Endothelial cell of umbilical vein (primary cell): ENCODE measurements around the gene CELA2B. TPM values are rescaled to one million over a fixed set of nuclear protein-coding genes. Genes with fewer than 3 reads are reported as not detected.

Experiments used
- BruUV-seq: library from RNA; stranded (reverse); fragments of 400-500 nt; replicated peaks from 2 replicates; lab custom pipeline; 2021; lab: Mats Ljungman, UMichigan
- CTCF ChIA-PET: fragments of 300-600, 350-600 bp; sonication (Branson Sonifier 250); formaldehyde crosslinking; loops from one replicate; lab custom pipeline; 2021; ENCODE audit warnings: antibody characterized with exemption, inconsistent platforms; lab: Charles Lee
- POLR2A ChIA-PET: fragments of 300-600, 350-600 bp; sonication (Branson Sonifier 250); formaldehyde crosslinking; loops from one replicate; lab custom pipeline; 2021; ENCODE audit warnings: antibody characterized with exemption, inconsistent platforms; lab: Charles Lee
- DNase-seq: peaks from one replicate; pipeline ENCODE4 v3.0.0-alpha.2; 2011; ENCODE audit warnings: low read depth, low spot score
- FAIRE-seq: peaks from 2 replicates; lab custom pipeline; 2011; peaks lifted over from hg19 to GRCh38; lab: Jason Lieb, UNC
- H2AFZ ChIP-seq: 2 replicates; pipeline ENCODE4 v1.6.0; 2012; ENCODE audit warnings: low read depth, low read length, control low read depth, inconsistent platforms
- H3K27ac ChIP-seq: 2 replicates; pipeline ENCODE4 v1.5.1; 2011; ENCODE audit warnings: low read depth, mild to moderate bottlenecking, control low read depth, low read length, moderate library complexity; ENCODE audit not compliant: insufficient read depth
- H3K27me3 ChIP-seq, 2 experiments: 2 replicates each; pipeline versions ENCODE4 v1.6.0 to v1.6.1; 2011; ENCODE audit warnings: low read length in 2 of 2, mixed read lengths in 1 of 2; ENCODE audit not compliant: control insufficient read depth in 2 of 2, insufficient read depth in 2 of 2
- H3K36me3 ChIP-seq, 2 experiments: 2 replicates in 1 of 2; 3 replicates in 1 of 2; pipeline ENCODE4 v1.5.1; 2011; ENCODE audit warnings: low read length in 2 of 2, mild to moderate bottlenecking in 1 of 2, moderate library complexity in 1 of 2; ENCODE audit not compliant: control insufficient read depth in 2 of 2, insufficient read depth in 2 of 2; ENCODE audit errors: extremely low read depth in 1 of 2
- H3K4me1 ChIP-seq: 3 replicates; pipeline ENCODE4 v1.5.1; 2011; ENCODE audit warnings: mild to moderate bottlenecking, low read length; ENCODE audit not compliant: control insufficient read depth, insufficient read depth; ENCODE audit errors: extremely low read depth
- H3K4me2 ChIP-seq: 2 replicates; pipeline ENCODE4 v1.6.1; 2011; ENCODE audit warnings: low read length, control low read depth, mixed read lengths; ENCODE audit not compliant: insufficient read depth
- H3K4me3 ChIP-seq, 3 experiments: fragments of 200-600 bp in 1 of 3; sonication (generic), shearing (Covaris generic) in 1 of 3; replicated peaks in 1 of 3; 2 replicates each; pipeline ENCODE4 v1.5.1; 2011 to 2016; ENCODE audit warnings: control low read depth in 3 of 3, low read length in 3 of 3, mild to moderate bottlenecking in 2 of 3, inconsistent platforms in 1 of 3, low read depth in 1 of 3, moderate library complexity in 1 of 3; ENCODE audit not compliant: insufficient read depth in 1 of 3
- H3K79me2 ChIP-seq: 2 replicates; pipeline ENCODE4 v1.6.0; 2012; ENCODE audit warnings: low read length, inconsistent platforms; ENCODE audit not compliant: control insufficient read depth, insufficient read depth
- H3K9ac ChIP-seq: replicated peaks from 2 replicates; pipeline ENCODE3; 2011; ENCODE audit warnings: low read length, control low read depth; ENCODE audit not compliant: insufficient read depth; ENCODE audit errors: extremely low read depth
- H3K9me1 ChIP-seq: replicated peaks from 3 replicates; pipeline ENCODE4 v1.6.0; 2011; ENCODE audit warnings: mild to moderate bottlenecking, low read length; ENCODE audit not compliant: control insufficient read depth, insufficient read depth; ENCODE audit errors: extremely low read depth
- H3K9me3 ChIP-seq: replicated peaks from 2 replicates; pipeline ENCODE4 v1.5.1; 2012; ENCODE audit warnings: low read length, inconsistent platforms; ENCODE audit not compliant: control insufficient read depth, insufficient read depth
- H4K20me1 ChIP-seq: replicated peaks from 2 replicates; pipeline ENCODE3; 2011; ENCODE audit warnings: mild to moderate bottlenecking, low read length; ENCODE audit not compliant: control insufficient read depth, insufficient read depth; ENCODE audit errors: extremely low read depth
- CTCF ChIP-seq, 2 donors: IDR thresholded peaks; 1 replicate in 1 of 2; 2 replicates in 1 of 2; pipeline ENCODE4 v1.5.1; 2011; ENCODE audit warnings: low read length in 2 of 2, mild to moderate bottlenecking in 2 of 2, moderate library complexity in 2 of 2, control low read depth in 1 of 2, inconsistent platforms in 1 of 2, low read depth in 1 of 2; ENCODE audit not compliant: insufficient read depth in 1 of 2; ENCODE audit errors: extremely low read depth in 1 of 2
- EZH2 ChIP-seq: IDR thresholded peaks from 2 replicates; pipeline ENCODE4 v1.6.1; 2012; ENCODE audit warnings: borderline replicate concordance, low read depth, mild to moderate bottlenecking, moderate library complexity, low read length, inconsistent platforms; ENCODE audit not compliant: severe bottlenecking
- FOS ChIP-seq: IDR thresholded peaks from 2 replicates; pipeline ENCODE4 v1.6.1; 2011; ENCODE audit warnings: mild to moderate bottlenecking, low read length, moderate library complexity, borderline replicate concordance; ENCODE audit not compliant: insufficient read depth
- GATA2 ChIP-seq: IDR thresholded peaks from 2 replicates; pipeline ENCODE4 v1.7.0; 2011; ENCODE audit warnings: low read depth, mild to moderate bottlenecking, moderate library complexity, mixed read lengths, low read length; ENCODE audit not compliant: insufficient read length, insufficient read depth
- JUN ChIP-seq: IDR thresholded peaks from 2 replicates; pipeline ENCODE4 v1.6.1; 2011; ENCODE audit warnings: borderline replicate concordance, low read depth; ENCODE audit not compliant: insufficient read length, insufficient read depth
- MYC ChIP-seq: IDR thresholded peaks from one replicate; pipeline ENCODE4 v1.6.1; 2011; ENCODE audit warnings: mild to moderate bottlenecking, low read depth, low read length
- POLR2A ChIP-seq: IDR thresholded peaks from 2 replicates; pipeline ENCODE4 v1.6.1; 2012; ENCODE audit warnings: low read depth, mild to moderate bottlenecking, control low read depth, low read length
- POLR2AphosphoS5 ChIP-seq: IDR thresholded peaks from 2 replicates; pipeline ENCODE4 v1.6.1; 2012; ENCODE audit warnings: low read depth, mild to moderate bottlenecking, control low read depth, low read length, moderate library complexity; ENCODE audit not compliant: insufficient read depth
- dilution Hi-C: fragments of 300-500 bp; cut with MboI; formaldehyde crosslinking; loops from one replicate; pipeline ENCODE4 v1.15.0; 2019; ENCODE audit warnings: low sequenced_read_pairs; ENCODE audit not compliant: extremely low pct_ligation_motif_present
- intact Hi-C: fragments of 100-400 bp; cut with micrococcal nuclease; formaldehyde crosslinking; loops from one replicate; pipeline ENCODE4 v1.10.0; 2022
- polyA plus RNA-seq, 4 experiments: library from polyadenylated mRNA; depleted of rRNA in 3 of 4; stranded (reverse) in 3 of 4; unstranded in 1 of 4; fragments of >200 nt; gene quantifications; 2 replicates each; pipeline versions ENCODE4 v1.2.1 to v1.2.3, GENCODE V29; 2011 to 2012; ENCODE audit warnings: missing spikeins in 1 of 4
- total RNA-seq: library from RNA; stranded (reverse); gene quantifications from 2 replicates; pipeline ENCODE4 v1.2.3, GENCODE V29; 2021
- TF ChIP-seq, protein P1 (sequence below): IDR thresholded peaks from 2 replicates; pipeline ENCODE4 v1.6.1; 2011; ENCODE audit not compliant: insufficient read depth, insufficient read length

Gene CELA2B
- total and polyA plus RNA-seq, 2 donors (not counting 3 experiments of a cell fraction or from before 2014, with no cell fraction given) = not detected

DNA sequence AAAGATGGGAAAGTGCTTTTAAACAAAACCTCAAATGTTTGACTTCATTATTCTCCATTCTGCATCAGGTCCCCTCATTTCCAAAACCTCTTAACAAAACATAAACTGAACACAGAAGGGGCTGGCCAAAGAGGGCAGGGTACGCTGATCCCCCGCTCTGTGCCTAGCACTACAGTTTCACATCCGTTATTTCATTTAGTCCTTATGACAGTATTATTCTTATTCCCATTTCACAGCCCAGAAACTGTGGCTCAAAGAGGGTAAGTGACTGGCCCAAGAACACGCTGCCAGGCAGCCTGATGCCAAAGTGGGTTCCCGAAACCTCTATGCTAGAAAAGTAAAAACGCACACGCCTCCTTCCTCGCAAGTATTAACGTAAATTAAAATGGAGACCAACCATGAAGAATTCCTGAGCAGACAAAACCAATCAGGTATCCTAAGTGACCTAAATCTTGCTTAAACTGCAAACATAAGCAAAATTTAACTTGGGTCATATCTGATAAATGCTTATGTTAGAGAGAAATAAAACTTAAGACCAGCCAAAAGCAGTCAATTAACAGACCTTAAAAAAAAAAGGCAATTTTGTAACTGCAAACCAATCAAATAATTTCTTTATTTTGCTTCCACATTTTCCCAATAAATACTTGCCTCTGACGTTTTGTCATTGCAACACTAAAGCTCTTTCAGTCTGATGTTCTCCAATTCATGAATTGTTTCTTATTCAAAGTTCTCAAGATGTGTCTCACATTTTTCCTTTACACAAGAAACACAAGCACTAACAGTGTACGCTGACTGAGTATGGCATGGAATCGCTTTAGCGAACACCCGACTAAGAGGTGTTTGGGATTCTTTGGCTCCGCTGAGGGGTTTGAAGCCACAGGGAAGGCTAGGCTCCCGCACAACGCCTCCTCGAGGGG, 47.5 kb downstream of the CELA2B start:
- Histone ChIP-seq H2AFZ (peak overlapping the region; percentile 83), H3K4me3 (peak overlapping the region; percentile 45 to 95 (median 68)), H3K4me2 (peak overlapping the region; percentile 71), H3K79me2 (peaks cover 11% of the 10 kb centered on the region), H3K27ac (no peak overlapping the region), H3K4me1 (peaks cover 24% of the 10 kb centered on the region), H3K36me3 (no peaks in the 10 kb centered on the region), H3K9me1 (no peaks in the 10 kb centered on the region), H4K20me1 (no peaks in the 10 kb centered on the region), H3K9ac (peak overlapping the region; percentile 39), H3K9me3 (no peaks in the 10 kb centered on the region), H3K27me3 (no peaks in the 10 kb centered on the region)
- FAIRE-seq (peak; percentile 31), DNase-seq (no peak)
- TSS peak; percentile 46 for BruUV-seq
- TF ChIP-seq FOS (no peak), JUN (no peak), POLR2AphosphoS5 (no peak), MYC (no peak), CTCF (IDR thresholded peaks at IDR 0.05; ENCODE audit: extremely low read depth in 1 of 2, insufficient read depth in 1 of 2, low read depth in 1 of 2, low read length in 2 of 2) (no peak), POLR2A (no peak), EZH2 (no peak), GATA2 (no peak)
- TF ChIP-seq, protein P1, sequence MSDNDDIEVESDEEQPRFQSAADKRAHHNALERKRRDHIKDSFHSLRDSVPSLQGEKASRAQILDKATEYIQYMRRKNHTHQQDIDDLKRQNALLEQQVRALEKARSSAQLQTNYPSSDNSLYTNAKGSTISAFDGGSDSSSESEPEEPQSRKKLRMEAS = no peak
- ChIA-PET POLR2A (no interaction called here), CTCF (interaction anchor here (0.6 to 1.3 kb wide), 2 partner anchors 200 to 253 kb away, joined by 4 to 7 read pairs; no protein-coding TSS in a partner anchor)
- dilution Hi-C loops (no loop called here), intact Hi-C loops (loop anchor here (1.0 to 10.0 kb wide), 4 partner anchors 186 to 321 kb away; partner anchors contain the start of gene SPEN)
